ENCODE data around the gene PCNX4. TPM values are rescaled to one million over a fixed set of nuclear protein-coding genes. Genes with fewer than 3 reads are reported as not detected.
"Not testable (repeated sequence)": the region's sequence is repeated elsewhere in the genome, so short reads cannot be mapped to it uniquely, and the experiment has no call there.

Gene PCNX4
- 17.5 TPM for polyA plus RNA-seq

DNA sequence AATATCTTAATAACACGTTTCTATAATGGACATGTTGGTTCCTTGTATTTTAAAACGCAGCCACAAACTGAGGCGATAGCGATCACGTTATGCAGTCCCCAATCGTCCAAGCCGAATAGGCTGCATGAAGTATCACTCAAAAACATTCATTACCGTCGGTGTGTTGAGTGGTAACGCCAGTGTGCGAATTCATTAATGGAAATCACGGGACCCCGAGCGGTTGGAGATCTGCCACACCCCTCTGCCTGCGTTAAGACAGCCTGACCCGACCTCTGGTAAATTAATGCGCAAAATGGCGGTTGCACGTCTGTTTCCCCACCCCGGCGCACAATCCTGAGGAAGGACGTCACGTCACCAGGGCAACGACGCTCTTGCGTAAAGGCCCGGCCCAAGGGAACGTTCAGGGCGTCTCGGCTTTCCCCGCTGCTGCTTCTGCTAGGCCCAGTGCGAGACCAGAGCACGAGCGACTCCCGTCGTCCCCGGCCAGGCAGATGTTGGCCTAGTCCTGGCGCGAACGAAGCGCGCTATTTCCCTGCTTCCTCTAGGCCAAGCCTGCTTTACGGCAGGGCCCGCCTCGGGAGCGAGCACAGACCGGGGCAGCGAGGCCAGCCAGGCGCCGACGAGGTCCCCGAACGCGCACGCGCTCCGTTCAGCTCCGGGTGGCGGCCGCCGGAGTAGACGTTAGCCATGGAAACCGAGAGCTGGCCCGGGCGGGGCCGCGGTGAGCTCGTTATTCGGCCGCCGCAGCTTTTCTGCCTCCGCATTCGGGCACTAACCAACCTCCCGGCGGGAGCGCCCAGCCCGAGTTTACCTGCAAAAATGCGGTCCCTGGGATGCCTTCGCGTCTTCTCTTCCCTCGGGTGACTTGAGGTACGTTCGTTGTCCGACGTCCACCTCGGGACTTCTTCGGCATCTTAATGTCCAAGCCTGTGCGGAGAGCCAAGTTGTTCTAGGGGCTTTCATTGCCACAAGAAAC lies at the start of gene PCNX4:
Gene PCNX4, plus strand, starts transcription at position 374 of the 976 bp plus-strand sequence. CDS start 15,716 bp downstream, outside the sequence.
- Mint-ChIP-seq H3K4me3 (peak within 1 kb of the TSS; percentile 92 to 96 (median 96)), H3K27me3 (no peaks in the 10 kb centered on the region), H3K27ac (peak within 1 kb of the TSS; percentile 94 to 99 (median 98)), H3K9me3 (peaks cover 0 to 1% (median 0%) of the 10 kb centered on the region in 3 donors), H3K4me1 (peaks cover 25 to 34% (median 25%) of the 10 kb centered on the region in 3 donors), H3K36me3 (peaks cover 2% of the 10 kb centered on the region)

DNA sequence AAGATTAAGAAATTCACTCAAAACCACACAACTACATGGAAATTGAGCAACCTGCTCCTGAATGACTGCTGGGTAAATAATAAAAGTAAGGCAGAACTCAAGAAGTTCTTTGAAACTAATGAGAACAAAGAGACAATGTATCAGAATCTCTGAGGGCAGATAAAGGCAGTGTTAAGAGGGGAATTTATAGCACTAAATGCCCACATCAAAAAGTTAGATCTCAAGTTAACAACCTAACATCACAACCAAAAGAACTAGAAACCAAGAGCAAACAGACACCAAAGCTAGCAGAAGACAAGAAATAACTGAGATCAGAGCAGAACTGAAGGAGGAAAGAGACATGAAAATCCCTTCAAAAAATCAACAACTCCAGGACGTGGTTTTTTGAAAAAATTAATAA lies 43.7 kb upstream of the PCNX4 start:
- Mint-ChIP-seq H3K27me3 (peaks cover 15% of the 10 kb centered on the region), H3K9me3 (peaks cover 3 to 13% (median 11%) of the 10 kb centered on the region in 3 donors), H3K27ac (peak overlapping the region in 1 of 3 donors; percentile 78)
- H3K4me3 Mint-ChIP-seq, H3K4me1 Mint-ChIP-seq, H3K36me3 Mint-ChIP-seq: not testable (repeated sequence)

DNA sequence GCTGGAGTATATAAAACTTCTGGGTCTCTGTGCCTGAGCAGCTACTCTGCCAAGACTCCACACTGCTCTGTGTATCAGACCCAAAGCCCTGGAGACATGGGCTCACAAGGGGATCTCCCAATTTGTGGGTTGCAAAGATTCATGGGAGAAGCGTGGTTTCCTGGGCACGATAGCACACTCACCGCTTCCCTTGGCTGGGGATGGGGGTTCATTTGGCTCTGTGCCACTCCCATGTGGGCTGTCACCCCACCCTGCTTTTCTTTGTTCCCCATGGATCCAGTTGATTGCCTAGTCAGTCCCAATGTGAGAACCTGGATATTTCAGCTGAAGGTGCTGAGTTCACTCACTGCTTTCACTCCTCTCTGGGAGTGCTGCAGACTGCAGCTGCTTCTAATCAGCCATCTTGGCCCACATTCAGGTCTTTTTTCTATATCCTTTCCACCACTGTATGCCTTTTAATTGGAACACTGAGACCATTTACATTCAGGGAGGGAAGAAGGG lies 40.0 kb upstream of the PCNX4 start:
- H3K4me3 Mint-ChIP-seq: peak overlapping the region in 1 of 4 donors; percentile 57
- no peaks in the 10 kb centered on the region for H3K36me3 Mint-ChIP-seq
- H3K4me1 Mint-ChIP-seq: peaks cover 0 to 8% (median 0%) of the 10 kb centered on the region in 3 donors
- peaks cover 12% of the 10 kb centered on the region for H3K27me3 Mint-ChIP-seq
- H3K9me3 Mint-ChIP-seq: peaks cover 0 to 4% (median 0%) of the 10 kb centered on the region in 3 donors
- H3K27ac Mint-ChIP-seq: no peak overlapping the region

DNA sequence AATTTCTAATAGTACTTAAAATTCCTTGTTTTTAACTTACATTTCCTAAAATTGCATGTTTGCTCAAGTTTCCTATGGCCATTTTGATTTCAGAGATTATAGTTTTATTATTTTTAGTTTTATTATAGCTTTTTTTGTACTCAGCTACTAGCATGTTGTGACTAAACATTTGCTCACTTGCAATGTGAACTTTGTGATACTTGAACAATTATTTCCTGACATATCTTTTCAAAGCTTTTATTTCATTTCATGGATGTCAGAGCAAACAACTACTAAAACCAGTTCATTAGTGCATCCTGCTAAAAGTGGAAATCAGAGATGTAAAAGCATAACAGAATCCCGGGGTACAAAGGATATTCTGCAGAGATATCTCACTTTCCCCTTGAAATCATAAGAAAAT lies 33.6 kb upstream of the PCNX4 start:
- Mint-ChIP-seq H3K27me3 (peaks cover 6% of the 10 kb centered on the region), H3K27ac (no peak overlapping the region), H3K36me3 (no peaks in the 10 kb centered on the region), H3K9me3 (peaks cover 0 to 4% (median 0%) of the 10 kb centered on the region in 3 donors), H3K4me3 (no peak overlapping the region), H3K4me1 (no peaks in the 10 kb centered on the region)

DNA sequence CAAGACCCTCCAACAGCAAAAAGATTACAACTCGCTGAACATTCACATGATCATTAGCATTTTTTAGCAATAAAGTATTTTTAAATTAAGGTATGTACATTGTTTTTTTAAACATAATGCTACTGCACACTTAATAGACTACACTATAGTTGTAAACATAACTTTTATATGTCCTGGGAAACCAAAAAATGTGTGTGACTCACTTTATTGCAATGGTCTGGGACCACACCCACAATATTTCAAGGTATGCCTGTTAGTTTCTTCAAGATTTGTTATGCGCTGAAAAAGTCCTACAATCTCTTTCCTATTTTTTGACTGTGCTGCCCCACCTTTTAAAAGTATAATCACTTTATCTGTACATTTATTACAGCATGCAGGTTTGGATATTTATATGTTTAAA lies 30.4 kb upstream of the PCNX4 start:
- Mint-ChIP-seq H3K4me1 (no peaks in the 10 kb centered on the region), H3K4me3 (no peak overlapping the region), H3K27me3 (peaks cover 4% of the 10 kb centered on the region), H3K36me3 (no peaks in the 10 kb centered on the region), H3K9me3 (no peaks in the 10 kb centered on the region), H3K27ac (no peak overlapping the region)

DNA sequence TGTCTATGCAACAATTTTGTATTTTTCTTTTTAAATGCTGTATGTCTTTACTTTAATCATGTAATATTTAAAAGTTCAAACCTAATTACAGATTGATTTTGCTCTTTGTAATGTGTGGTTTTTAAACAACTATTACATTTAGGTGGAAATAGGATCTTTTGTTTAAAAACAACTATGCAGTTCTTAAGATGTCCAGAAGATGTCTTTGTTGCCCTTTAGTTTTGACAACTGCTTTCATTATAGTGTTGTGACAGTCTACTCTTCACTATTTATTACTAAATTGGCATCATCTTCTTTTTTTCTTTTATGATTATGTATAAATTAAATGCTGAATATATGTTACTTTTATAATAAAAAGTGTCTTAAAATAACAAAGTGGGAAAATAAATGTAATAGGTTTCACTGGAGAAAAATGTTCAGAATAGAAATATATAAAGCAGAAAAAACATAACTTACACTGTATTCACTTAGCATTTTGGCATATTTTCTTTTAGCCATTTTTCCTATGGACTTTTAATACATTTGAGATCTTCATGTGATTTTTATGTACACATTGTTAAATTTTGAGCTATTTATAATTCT lies 27.1 kb upstream of the PCNX4 start:
- Mint-ChIP-seq H3K4me3 (no peak overlapping the region), H3K4me1 (no peaks in the 10 kb centered on the region), H3K27ac (no peak overlapping the region), H3K27me3 (peaks cover 4% of the 10 kb centered on the region), H3K9me3 (no peaks in the 10 kb centered on the region), H3K36me3 (no peaks in the 10 kb centered on the region)

DNA sequence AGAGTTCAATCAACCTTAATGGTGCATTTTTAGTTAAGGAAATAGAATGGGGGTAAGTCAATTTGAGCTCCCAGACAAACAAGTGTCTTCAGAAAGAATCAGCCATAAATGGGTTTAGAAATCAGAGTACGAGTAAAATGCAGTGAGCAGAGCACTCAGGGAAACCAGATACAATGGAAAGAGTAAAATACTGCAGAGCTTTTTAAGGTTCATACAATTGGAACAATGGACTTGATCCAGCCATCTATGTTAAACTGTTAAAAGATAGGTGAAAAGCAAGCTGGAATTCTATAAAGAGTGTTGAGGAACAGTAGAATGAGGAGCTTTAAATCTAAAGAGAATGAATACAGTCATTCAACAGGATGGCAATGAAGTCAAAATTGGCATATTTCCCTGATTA lies 23.8 kb upstream of the PCNX4 start:
- no peak overlapping the region for H3K27ac Mint-ChIP-seq
- H3K36me3 Mint-ChIP-seq: peaks cover 5% of the 10 kb centered on the region
- no peak overlapping the region for H3K4me3 Mint-ChIP-seq
- H3K27me3 Mint-ChIP-seq: no peaks in the 10 kb centered on the region
- H3K9me3 Mint-ChIP-seq: no peaks in the 10 kb centered on the region
- H3K4me1 Mint-ChIP-seq: no peaks in the 10 kb centered on the region

DNA sequence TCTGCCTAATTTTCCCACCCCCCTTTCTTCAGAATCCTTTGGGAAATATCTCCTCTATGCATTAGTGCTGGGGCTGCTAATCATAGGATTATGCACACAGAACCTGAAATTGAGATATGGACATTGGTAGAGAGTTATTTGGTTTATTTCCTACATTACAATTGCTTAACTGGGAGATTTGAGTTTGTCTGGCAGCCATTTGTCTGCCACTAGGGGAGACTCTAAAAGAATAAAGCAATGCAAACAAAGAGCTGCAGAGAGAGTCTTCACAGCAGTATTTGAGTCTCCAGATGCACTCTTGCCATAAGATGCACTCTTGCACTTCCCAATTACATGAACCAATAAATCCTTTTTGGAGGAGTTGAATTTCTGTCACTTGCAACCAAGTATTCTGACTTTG lies 12.0 kb upstream of the PCNX4 start:
- Mint-ChIP-seq H3K9me3 (peaks cover 2 to 7% (median 7%) of the 10 kb centered on the region in 3 donors), H3K27ac (no peak overlapping the region), H3K4me1 (no peaks in the 10 kb centered on the region), H3K27me3 (no peaks in the 10 kb centered on the region), H3K36me3 (no peaks in the 10 kb centered on the region), H3K4me3 (no peak overlapping the region)

DNA sequence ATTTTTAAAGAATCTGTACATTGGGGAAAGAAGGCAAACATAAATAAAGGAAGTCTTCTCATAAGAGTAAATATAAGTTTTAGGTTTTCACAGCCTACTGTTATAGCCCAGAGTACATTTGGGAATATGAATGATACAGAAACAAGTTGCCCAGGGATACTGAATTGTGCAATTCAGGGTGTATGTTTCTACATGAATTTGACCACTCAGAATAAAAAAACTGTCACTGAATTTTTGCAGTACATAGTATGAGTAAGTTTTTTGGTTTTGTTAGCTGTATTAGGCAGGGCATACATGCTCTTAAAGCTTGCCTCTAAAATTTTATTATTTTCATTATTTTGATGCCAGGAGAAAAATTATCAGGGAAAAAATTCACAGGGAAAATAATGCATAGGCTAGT lies 6.6 kb upstream of the PCNX4 start:
- no peaks in the 10 kb centered on the region for H3K4me1 Mint-ChIP-seq
- no peaks in the 10 kb centered on the region for H3K9me3 Mint-ChIP-seq
- no peaks in the 10 kb centered on the region for H3K27me3 Mint-ChIP-seq
- no peak overlapping the region for H3K27ac Mint-ChIP-seq
- H3K36me3 Mint-ChIP-seq: no peaks in the 10 kb centered on the region
- no peak overlapping the region for H3K4me3 Mint-ChIP-seq

DNA sequence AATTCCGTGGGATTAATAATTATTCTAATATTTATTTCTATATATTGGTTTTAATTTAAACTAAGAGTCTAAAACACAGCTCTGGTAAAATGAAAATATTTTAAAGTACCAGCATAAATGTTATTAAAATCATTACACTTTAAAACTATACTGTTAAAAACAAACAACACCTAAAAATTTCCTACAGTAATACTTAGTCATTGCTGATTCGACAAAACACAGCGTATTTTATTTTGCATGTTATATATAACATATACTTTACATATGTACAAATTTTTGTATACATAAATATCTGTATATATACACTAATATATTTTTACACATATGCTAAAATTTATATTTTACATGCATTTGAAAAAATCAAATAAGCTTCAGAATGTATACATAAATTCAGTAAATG lies 6.0 kb upstream of the PCNX4 start:
- Mint-ChIP-seq H3K9me3 (peaks cover 0 to 1% (median 0%) of the 10 kb centered on the region in 3 donors), H3K27ac (no peak overlapping the region)

DNA sequence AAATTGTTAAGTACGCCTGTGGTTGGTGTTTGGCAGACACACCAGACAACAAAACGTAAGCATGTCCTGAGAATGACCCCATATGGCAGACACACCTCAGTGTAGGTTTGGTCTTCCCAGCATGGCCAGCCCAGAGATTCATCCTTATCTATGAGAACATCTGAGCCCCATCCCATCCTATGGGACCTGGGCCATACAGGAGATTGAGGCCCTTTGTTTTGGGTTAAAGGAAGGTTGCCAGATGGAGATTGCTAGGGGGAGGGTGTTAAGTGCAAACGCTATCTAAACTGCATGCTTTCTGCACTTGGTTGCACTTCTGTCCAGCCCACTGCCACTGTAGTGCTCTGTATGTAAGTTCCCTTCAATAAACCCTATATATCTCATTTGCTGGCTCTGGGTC lies 4.1 kb upstream of the PCNX4 start:
- Mint-ChIP-seq H3K9me3 (peaks cover 0 to 1% (median 0%) of the 10 kb centered on the region in 3 donors), H3K36me3 (no peaks in the 10 kb centered on the region), H3K27ac (no peak overlapping the region), H3K27me3 (no peaks in the 10 kb centered on the region), H3K4me3 (peak overlapping the region in 1 of 4 donors; percentile 26), H3K4me1 (peaks cover 2 to 6% (median 4%) of the 10 kb centered on the region in 3 donors)

More for the DNA sequence above, 6.0 kb upstream of the PCNX4 start:
- Mint-ChIP-seq H3K4me1 (peaks cover 0 to 2% (median 0%) of the 10 kb centered on the region in 3 donors), H3K36me3 (no peaks in the 10 kb centered on the region), H3K4me3 (no peak overlapping the region), H3K27me3 (no peaks in the 10 kb centered on the region)

DNA sequence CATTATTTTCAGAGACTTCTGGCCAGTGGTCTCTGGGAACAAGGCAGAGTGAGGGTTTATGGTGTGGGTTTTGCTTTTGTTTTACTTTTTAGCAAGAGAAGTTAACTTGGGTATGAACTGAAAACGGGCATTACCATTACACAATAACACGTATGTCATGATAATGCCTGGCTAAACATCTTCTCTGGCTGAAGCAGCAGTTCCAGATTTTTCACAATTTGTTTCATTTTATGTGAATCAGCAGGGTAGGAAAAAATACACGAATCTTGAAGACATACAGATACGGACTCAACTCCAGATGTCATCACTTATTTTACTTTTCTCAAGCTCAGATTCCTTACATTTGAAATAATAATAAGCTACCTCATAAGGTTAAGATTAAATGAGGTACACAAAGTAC lies 2.5 kb upstream of the PCNX4 start:
- Mint-ChIP-seq H3K27ac (peak overlapping the region in 1 of 3 donors; percentile 41), H3K9me3 (peaks cover 0 to 1% (median 0%) of the 10 kb centered on the region in 3 donors), H3K4me3 (peak overlapping the region in 1 of 4 donors; percentile 15), H3K27me3 (no peaks in the 10 kb centered on the region), H3K36me3 (no peaks in the 10 kb centered on the region), H3K4me1 (peaks cover 12 to 21% (median 14%) of the 10 kb centered on the region in 3 donors)

DNA sequence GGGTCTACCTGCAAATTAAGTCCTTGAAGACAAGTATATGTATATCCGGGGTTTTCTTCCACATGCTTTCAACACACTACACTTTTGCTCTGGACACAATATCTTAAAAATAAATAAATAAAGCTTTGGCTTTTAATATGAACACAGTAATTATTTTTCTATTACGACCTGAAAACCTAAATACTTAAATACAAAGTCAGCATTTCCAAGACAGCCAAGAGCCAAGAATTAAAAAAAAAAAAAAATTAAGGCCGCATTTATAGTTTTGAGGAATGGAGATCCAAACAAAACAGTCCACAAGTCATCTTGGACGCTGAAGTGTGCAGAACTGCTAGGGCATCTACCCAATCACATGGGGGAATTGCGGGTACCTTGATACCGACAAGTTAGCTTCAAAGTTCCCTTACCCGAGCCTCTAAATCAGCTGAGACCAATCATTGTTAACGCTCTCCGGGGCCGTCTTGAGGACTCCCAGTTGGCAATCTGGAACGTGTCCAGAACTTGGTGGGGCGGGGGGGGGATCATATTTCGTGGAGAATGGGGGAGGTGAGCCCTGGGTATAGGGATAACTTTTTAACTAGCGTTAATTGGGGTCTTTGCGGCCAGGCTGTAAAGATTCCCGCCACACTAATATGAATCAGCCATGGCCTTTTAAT lies 731 bp upstream of the PCNX4 start:
- Mint-ChIP-seq H3K27me3 (no peaks in the 10 kb centered on the region), H3K4me3 (peak overlapping the region; percentile 92 to 96 (median 96)), H3K4me1 (peaks cover 24 to 34% (median 25%) of the 10 kb centered on the region in 3 donors), H3K36me3 (peaks cover 2% of the 10 kb centered on the region), H3K27ac (peak overlapping the region; percentile 94 to 99 (median 98)), H3K9me3 (peaks cover 0 to 1% (median 0%) of the 10 kb centered on the region in 3 donors)

DNA sequence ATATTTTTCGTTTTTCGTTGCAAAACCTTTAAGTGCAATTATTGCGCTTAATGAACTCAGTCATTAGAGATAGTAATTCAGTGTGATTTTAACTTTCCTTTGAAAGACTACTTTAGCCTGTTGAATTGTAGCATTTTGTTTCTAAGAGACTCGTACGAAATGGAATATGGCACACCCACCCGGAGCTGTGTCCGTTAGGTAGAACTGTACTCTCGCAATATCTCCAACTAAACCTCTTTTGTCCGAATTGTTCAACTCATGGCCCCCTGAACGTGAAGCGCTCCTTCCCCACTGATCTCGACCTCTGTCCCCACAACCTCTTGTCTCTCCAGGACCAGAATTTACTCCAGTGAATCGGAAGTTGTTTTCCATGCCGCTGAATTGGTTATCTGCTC lies 800 bp downstream of the PCNX4 start:
- Mint-ChIP-seq H3K9me3 (peaks cover 0 to 1% (median 0%) of the 10 kb centered on the region in 3 donors), H3K36me3 (peaks cover 2% of the 10 kb centered on the region), H3K4me3 (peak overlapping the region; percentile 92 to 96 (median 96)), H3K4me1 (peaks cover 25 to 34% (median 25%) of the 10 kb centered on the region in 3 donors), H3K27ac (peak overlapping the region; percentile 94 to 99 (median 98)), H3K27me3 (no peaks in the 10 kb centered on the region)

Data from IgD-negative memory B cell (primary cell).